Lung (tissue), 12 donors: ENCODE data around the gene OR2V1. TPM values are rescaled to one million over a fixed set of nuclear protein-coding genes. Genes with fewer than 3 reads are reported as not detected.

Experiments used
- ATAC-seq: fragments of 200-7000 bp; cut with Tn5 transposase; one replicate; pipeline ENCODE4 v1.9.1; 2020; ENCODE audit warnings: moderate number of reproducible peaks; ENCODE audit not compliant: insufficient read depth, low FRiP score
- DNase-seq, 3 donors: peaks; one replicate each; pipeline ENCODE4 v3.0.0-alpha.2; 2013 to 2017
- H3K27ac ChIP-seq, 2 donors: one replicate each; pipeline ENCODE4 v1.5.1; 2013; ENCODE audit warnings: mild to moderate bottlenecking in 2 of 2, moderate library complexity in 2 of 2, control low read depth in 1 of 2, inconsistent platforms in 1 of 2, low read depth in 1 of 2, low read length in 1 of 2
- H3K27me3 ChIP-seq, 3 donors: one replicate each; pipeline ENCODE4 v1.5.1; 2013; ENCODE audit warnings: low read length in 2 of 3; ENCODE audit not compliant: control insufficient read depth in 3 of 3, insufficient read depth in 3 of 3
- H3K36me3 ChIP-seq, 4 donors: one replicate each; pipeline ENCODE4 v1.5.1; 2013; ENCODE audit warnings: low read length in 4 of 4, mild to moderate bottlenecking in 1 of 4, moderate library complexity in 1 of 4; ENCODE audit not compliant: control insufficient read depth in 4 of 4, insufficient read depth in 4 of 4
- H3K4me1 ChIP-seq, 5 donors: one replicate each; pipeline ENCODE4 v1.5.1; 2013; ENCODE audit warnings: low read length in 5 of 5, mild to moderate bottlenecking in 2 of 5, moderate library complexity in 1 of 5; ENCODE audit not compliant: control insufficient read depth in 5 of 5, insufficient read depth in 5 of 5
- H3K4me3 ChIP-seq: one replicate; pipeline ENCODE4 v1.5.1; 2013; ENCODE audit warnings: mild to moderate bottlenecking, control low read depth, moderate library complexity
- H3K9ac ChIP-seq, 2 donors: one replicate each; pipeline ENCODE4 v1.5.1; 2013; ENCODE audit warnings: low read length in 2 of 2, control low read depth in 1 of 2; ENCODE audit not compliant: insufficient read depth in 1 of 2
- H3K9me3 ChIP-seq, 4 donors: one replicate each; pipeline ENCODE4 v1.5.1; 2013; ENCODE audit warnings: low read length in 3 of 4, mild to moderate bottlenecking in 1 of 4, moderate library complexity in 1 of 4; ENCODE audit not compliant: control insufficient read depth in 4 of 4, insufficient read depth in 3 of 4
- WGBS, 2 donors: extraction: QIAGEN DNeasy Blood & Tissue Kit; methylation state at CpG; one replicate each; pipeline ENCODE4 v1.1.7; 2013; 5-methylcytosine and 5-hydroxymethylcytosine counted together
- polyA plus RNA-seq, 2 donors: library from polyadenylated mRNA; stranded (reverse); fragments of 200-250 nt; gene quantifications; one replicate each; pipeline ENCODE4 v1.2.1, GENCODE V29; 2013
- total RNA-seq, 2 donors: library from RNA; depleted of rRNA in 1 of 2; stranded (reverse); fragments of >200 nt in 1 of 2; gene quantifications; one replicate each; pipeline ENCODE4 v1.2.1, GENCODE V29; 2014 to 2021
- TF ChIP-seq, protein P1 (sequence below): IDR thresholded peaks from 2 replicates; pipeline ENCODE4 v1.5.1; 2012; ENCODE audit warnings: mild to moderate bottlenecking; ENCODE audit errors: control extremely low read depth, extremely low read depth
- donor health status: control.
- donor health status: control.
- donor health status: Bipolar disorder and iron deficiency.
- donor health status: healthy.
- donor health status: DM: yes; HTN: yes; CAD: no.

Gene OR2V1
- total and polyA plus RNA-seq, 4 donors, result not detected

DNA sequence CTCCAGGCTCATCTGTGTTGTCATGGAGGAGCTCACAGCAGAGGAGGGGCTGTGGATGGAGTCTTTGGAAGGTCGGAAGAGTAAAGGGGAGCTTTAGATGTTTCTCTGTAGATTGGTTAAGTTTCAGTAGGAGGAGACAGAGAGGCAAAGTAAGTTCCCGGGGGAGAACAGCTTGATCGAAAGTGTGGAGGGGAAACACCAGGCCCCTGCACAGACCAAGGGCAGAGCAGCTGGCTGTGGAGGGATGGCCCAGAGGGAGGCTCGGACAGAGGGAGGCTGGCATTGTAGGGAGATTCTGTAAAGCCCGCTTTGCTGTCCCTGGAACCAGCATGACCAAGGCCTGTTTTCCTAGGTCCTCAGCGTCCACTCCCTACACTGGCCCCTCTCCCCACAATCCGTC, 11.1 kb upstream of the OR2V1 start:
- WGBS, 2 donors, result 75 to 77% methylated on average over 5 to 7 of the region's 7 CpGs
- H3K27ac ChIP-seq, result no peak overlapping the region
- H3K9ac ChIP-seq, result no peak overlapping the region
- H3K27me3 ChIP-seq, result no peaks in the 10 kb centered on the region
- no peaks in the 10 kb centered on the region for H3K36me3 ChIP-seq
- DNase-seq (no peak), ATAC-seq (no peak)
- H3K4me1 ChIP-seq, result no peaks in the 10 kb centered on the region
- peaks cover 0 to 9% (median 0%) of the 10 kb centered on the region in 4 donors for H3K9me3 ChIP-seq
- H3K4me3 ChIP-seq, result no peak overlapping the region
- TF ChIP-seq, protein P1, sequence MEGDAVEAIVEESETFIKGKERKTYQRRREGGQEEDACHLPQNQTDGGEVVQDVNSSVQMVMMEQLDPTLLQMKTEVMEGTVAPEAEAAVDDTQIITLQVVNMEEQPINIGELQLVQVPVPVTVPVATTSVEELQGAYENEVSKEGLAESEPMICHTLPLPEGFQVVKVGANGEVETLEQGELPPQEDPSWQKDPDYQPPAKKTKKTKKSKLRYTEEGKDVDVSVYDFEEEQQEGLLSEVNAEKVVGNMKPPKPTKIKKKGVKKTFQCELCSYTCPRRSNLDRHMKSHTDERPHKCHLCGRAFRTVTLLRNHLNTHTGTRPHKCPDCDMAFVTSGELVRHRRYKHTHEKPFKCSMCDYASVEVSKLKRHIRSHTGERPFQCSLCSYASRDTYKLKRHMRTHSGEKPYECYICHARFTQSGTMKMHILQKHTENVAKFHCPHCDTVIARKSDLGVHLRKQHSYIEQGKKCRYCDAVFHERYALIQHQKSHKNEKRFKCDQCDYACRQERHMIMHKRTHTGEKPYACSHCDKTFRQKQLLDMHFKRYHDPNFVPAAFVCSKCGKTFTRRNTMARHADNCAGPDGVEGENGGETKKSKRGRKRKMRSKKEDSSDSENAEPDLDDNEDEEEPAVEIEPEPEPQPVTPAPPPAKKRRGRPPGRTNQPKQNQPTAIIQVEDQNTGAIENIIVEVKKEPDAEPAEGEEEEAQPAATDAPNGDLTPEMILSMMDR, result no peak

DNA sequence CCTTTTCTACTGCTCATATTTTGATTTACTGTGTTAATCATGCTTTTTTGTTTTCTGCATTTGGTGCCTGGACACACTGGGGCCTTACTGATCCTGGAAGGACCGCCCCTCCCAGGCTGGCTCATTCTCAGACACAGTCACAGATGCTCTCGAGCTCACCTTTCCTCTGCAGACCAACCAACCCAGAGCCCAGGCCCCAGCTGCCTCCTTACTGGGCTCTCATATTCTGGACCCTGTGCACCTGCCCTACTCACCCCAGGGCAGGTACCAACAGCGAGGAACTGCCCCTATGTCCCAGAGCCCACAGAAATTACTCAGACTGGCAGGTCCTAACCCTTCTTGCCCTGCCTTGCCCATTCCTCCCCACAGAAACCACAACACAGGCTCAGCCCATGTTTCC, 9.8 kb upstream of the OR2V1 start:
- Histone ChIP-seq H3K9ac (no peak overlapping the region), H3K9me3 (peaks cover 0 to 9% (median 5%) of the 10 kb centered on the region in 4 donors), H3K27ac (no peak overlapping the region), H3K27me3 (no peaks in the 10 kb centered on the region), H3K36me3 (no peaks in the 10 kb centered on the region), H3K4me1 (no peaks in the 10 kb centered on the region), H3K4me3 (no peak overlapping the region)
- DNase-seq (no peak), ATAC-seq (no peak)
- 82 to 84% methylated on average over 3 of the region's 3 CpGs for WGBS, 2 donors
- TF ChIP-seq, protein P1, result no peak

DNA sequence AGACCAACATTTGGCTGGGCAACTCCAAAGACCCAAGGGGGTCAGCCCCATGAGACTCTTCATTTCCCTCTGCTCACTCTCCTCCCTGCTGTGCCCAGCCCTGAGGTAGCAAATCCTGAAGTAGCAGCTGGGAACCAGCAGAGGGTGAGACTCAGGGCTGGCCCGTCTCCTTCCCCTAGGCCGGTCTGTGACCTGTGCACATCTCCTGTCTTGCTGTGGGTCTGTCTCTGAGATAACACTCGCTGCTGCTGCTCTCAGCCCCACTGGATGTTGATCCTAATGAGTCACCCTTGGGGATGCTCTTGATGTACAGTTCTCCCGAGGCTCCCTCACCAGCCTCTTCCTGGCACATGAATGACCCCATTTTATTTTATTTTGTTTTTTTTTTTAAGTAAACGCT, 7.3 kb upstream of the OR2V1 start:
- TF ChIP-seq, protein P1, result no peak
- Histone ChIP-seq H3K4me3 (no peak overlapping the region), H3K4me1 (peaks cover 0 to under 1% (median 0%) of the 10 kb centered on the region in 5 donors), H3K9ac (no peak overlapping the region), H3K27me3 (no peaks in the 10 kb centered on the region), H3K9me3 (peaks cover 0 to 9% (median 5%) of the 10 kb centered on the region in 4 donors), H3K36me3 (no peaks in the 10 kb centered on the region), H3K27ac (no peak overlapping the region)
- ATAC-seq, result no peak
- DNase-seq, result no peak
- WGBS, 2 donors, result 64 to 79% methylated on average over 5 of the region's 5 CpGs

DNA sequence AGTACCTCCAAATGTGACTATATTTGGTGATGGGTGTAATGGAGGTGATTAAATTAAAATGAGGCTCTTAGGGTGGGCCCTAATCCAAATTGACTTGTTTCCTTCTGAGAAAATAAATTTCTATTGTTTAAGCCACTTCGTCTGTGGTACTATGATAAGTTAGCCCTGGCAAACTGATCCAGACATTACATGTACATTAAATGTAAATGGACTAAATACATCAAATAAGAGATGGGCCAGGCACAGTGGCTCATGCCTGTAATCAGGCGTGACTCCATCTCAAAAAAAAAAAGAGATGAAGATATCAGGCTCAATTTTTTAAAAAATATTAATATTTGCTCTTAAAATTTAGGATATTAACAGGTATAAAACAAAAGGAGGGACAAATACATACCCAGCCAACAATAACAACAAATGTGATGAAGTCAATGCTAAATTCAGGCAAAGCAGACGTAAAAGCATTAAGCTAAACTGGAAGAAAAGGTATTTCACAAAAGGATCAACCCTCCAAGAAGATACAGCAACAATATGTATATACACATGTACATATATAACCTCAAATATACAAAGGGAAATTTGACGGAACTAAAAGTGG, 5.5 kb upstream of the OR2V1 start:
- Histone ChIP-seq H3K27ac (no peak overlapping the region), H3K36me3 (no peaks in the 10 kb centered on the region), H3K27me3 (peaks cover 0 to 6% (median 2%) of the 10 kb centered on the region in 3 donors), H3K9ac (no peak overlapping the region), H3K9me3 (peaks cover 0 to 7% (median 5%) of the 10 kb centered on the region in 4 donors), H3K4me1 (peaks cover 0 to 2% (median 0%) of the 10 kb centered on the region in 5 donors), H3K4me3 (no peak overlapping the region)
- ATAC-seq (no peak), DNase-seq (no peak)
- WGBS, 2 donors, result 93 to 99% methylated on average over 4 of the region's 4 CpGs
- TF ChIP-seq, protein P1, result no peak
